ENCODE measurements around the gene CEP112.

GRCh38 chr17:65820811-65821210 is 371.1 kb downstream of the CEP112 start:
- TF ChIP-seq, protein P1, sequence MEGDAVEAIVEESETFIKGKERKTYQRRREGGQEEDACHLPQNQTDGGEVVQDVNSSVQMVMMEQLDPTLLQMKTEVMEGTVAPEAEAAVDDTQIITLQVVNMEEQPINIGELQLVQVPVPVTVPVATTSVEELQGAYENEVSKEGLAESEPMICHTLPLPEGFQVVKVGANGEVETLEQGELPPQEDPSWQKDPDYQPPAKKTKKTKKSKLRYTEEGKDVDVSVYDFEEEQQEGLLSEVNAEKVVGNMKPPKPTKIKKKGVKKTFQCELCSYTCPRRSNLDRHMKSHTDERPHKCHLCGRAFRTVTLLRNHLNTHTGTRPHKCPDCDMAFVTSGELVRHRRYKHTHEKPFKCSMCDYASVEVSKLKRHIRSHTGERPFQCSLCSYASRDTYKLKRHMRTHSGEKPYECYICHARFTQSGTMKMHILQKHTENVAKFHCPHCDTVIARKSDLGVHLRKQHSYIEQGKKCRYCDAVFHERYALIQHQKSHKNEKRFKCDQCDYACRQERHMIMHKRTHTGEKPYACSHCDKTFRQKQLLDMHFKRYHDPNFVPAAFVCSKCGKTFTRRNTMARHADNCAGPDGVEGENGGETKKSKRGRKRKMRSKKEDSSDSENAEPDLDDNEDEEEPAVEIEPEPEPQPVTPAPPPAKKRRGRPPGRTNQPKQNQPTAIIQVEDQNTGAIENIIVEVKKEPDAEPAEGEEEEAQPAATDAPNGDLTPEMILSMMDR (IDR thresholded peaks at IDR 0.05; ENCODE audit: low read depth, low read length) = no peak
- no peak for TF ChIP-seq MYC (IDR thresholded peaks at IDR 0.05; ENCODE audit: low read depth, low read length)

Data from NB4 (cell line).